ENCODE measurements around the gene SPATA20.

The SPATA20 gene

GRCh38 chr17:50560931-50561745 is 14.2 kb downstream of the SPATA20 start:
- DNase-seq = no peak

DNA sequence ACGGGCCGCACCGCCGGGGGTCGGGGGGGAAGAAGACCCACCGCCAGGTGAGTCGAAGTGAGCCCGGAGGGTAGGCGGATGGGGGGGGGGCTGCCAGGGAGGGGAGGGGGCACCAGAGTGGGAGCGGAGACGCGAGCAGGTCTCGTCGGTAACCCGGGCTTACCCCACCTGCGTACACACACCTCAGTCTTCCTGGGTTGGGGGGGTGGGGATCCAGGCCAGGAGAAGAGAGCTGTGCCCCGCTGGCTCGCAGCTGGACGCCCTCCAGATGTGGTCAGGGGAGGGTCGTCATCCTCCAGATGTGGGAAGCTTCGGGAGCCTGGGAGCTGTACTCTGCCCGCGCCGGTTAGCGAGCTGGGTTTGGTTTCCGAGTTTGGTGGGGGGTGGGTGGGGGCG is 14.8 kb downstream of the SPATA20 start:
- DNase-seq = no peak

DNA sequence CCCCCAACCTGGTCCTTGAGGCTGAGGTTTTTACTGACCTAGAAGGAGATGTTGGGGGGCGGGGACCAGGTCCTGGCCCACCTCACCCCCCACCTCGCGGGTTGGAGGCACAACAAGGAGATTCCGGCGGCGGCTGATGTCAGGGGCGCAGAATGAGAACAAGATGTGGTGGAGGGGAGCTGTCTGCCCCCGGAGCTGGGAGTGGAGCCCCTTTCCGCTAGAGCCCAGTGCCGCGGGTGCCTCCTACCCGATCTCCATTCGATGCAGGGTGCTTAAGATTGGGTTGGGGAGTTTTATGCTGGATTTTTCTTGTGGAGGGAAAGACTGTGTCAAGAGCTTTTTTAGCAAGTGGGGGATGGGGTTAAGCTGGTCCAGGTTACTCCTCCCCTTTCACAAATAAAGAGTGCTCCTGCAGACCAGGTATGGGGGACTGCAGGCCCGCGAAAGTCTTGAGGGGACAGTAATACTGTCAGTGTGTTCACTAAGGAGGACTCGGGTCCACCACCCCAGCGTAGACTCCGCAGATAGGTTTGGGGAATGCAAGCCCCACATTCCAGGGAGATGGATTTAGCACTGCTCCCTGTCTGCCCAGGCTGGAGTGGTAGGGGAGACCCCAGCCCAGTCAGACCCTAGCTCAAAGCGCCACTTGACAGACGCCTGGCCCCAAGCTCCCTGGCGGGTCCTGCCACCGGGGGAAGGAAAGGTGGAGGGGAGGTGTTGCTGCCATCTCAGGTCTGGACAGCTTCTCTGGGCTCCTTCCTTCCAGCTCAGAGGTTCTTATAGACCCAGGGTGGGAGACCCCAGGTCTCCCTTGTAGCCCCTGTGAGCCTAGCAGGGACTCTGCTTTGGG is 15.5 kb downstream of the SPATA20 start:
- DNase-seq = no peak

DNA sequence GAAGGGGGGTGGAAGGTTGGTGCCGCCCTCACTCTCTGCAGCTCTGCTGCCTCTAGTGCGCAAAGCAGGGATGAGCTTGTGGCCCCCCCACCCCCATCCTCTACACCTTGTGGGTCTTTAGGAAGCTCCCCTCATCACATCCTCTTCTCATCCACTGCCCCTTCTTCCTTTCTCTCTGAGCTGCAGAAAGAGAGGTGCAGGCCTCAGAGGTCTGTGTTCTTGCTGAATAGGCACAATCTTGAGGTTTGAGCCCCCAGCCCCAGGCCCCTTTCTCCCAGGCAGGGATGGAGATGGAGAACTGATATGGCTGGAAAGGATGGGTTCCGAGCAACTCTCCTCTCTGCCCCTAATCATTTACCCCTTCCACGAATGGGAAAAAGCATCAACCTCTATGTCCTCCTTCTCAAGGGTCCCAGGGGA is 16.1 kb downstream of the SPATA20 start:
- DNase-seq = no peak

- peak; percentile 95 for DNase-seq
Measured at GRCh38 chr17:50564916-50565315, 17.9 kb downstream of the SPATA20 start.

GRCh38 chr17:50565402-50566350 is 18.7 kb downstream of the SPATA20 start:
- peak; percentile 64 for DNase-seq

DNA sequence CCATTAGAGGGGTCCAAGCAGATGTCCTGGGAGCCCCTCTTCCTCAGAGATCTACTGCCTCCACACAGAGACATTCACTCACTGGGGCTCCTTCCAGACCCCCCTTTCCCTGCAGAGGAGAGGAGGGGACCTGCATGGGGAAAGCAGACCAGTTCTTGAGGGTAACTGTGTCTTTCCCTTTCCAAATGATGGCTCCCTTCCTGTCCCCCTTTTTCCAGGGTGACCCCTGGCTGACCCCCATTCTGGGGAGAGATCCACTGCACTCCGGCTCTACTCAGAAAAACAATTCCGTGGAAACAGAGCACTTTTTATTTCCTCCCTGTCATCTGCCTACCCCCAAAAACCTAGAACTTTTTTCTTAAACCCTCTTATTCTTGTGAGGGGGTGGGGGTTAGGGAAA is 19.9 kb downstream of the SPATA20 start:
- DNase-seq = no peak

- no peak for DNase-seq
Measured at GRCh38 chr17:50568659-50569058, 21.7 kb downstream of the SPATA20 start.

DNA sequence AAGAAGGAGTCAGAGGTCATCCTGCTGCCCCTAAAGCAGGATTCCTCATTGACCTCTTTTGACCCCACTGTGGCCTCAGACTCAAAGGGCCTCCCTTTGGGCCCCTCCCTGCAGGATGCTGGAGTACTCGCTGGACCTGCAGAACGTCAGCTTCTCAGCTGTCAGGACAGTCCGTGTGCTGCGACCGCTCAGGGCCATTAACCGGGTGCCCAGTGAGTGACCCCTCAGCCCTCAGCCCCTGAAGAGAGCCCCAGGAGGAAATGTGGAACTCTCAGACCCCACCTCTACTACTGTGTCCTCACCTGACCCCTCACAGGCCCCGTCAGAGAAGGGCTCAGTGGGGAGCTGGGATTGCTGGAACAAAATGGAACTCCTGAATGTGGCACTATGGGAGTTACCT is 22.6 kb downstream of the SPATA20 start:
- DNase-seq = no peak

GRCh38 chr17:50570032-50570431 is 23.1 kb downstream of the SPATA20 start:
- no peak for DNase-seq

DNA sequence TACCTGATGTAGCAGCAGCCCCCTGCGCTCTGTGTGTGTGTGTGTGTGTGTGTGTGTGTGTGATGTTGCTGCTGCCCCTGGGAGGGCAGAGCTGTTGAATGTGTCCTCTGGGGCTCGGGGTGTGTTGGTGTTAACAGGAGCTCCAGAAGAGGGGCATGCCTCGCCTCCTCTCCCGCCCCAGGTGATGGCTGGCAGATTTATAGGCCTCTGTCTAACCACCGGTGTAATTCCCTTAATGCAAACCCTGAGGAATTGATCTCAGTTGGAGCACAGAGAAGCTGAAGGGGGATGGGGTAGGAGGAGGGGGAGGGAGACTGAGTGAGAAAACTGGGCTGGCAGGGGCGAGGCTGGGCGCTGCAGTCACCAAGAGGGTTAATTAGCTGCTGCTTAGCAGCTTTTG is 23.6 kb downstream of the SPATA20 start:
- DNase-seq = no peak

DNA sequence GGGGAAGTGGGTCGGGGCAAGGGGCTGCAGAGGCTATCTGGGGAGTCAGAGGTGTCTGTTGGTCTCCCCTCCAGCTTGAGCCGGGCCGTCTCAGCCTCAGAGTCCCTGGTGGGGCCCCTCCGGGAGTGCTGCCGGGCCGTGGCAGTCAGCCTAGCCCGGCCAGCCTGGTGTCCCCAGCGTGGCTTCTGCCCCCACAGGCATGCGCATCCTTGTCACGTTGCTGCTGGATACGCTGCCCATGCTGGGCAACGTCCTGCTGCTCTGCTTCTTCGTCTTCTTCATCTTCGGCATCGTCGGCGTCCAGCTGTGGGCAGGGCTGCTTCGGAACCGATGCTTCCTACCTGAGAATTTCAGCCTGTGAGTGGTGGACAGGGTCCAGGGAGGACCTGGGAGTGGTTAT is 24.7 kb downstream of the SPATA20 start:
- no peak for DNase-seq

- no peak for DNase-seq
Measured at GRCh38 chr17:50572541-50572940, 25.6 kb downstream of the SPATA20 start.

- no peak for DNase-seq
Measured at GRCh38 chr17:50573866-50574611, 27.1 kb downstream of the SPATA20 start.

DNA sequence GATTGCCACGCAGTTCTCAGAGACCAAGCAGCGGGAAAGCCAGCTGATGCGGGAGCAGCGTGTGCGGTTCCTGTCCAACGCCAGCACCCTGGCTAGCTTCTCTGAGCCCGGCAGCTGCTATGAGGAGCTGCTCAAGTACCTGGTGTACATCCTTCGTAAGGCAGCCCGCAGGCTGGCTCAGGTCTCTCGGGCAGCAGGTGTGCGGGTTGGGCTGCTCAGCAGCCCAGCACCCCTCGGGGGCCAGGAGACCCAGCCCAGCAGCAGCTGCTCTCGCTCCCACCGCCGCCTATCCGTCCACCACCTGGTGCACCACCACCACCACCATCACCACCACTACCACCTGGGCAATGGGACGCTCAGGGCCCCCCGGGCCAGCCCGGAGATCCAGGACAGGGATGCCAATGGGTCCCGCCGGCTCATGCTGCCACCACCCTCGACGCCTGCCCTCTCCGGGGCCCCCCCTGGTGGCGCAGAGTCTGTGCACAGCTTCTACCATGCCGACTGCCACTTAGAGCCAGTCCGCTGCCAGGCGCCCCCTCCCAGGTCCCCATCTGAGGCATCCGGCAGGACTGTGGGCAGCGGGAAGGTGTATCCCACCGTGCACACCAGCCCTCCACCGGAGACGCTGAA is 28.7 kb downstream of the SPATA20 start:
- no peak for DNase-seq

DNA sequence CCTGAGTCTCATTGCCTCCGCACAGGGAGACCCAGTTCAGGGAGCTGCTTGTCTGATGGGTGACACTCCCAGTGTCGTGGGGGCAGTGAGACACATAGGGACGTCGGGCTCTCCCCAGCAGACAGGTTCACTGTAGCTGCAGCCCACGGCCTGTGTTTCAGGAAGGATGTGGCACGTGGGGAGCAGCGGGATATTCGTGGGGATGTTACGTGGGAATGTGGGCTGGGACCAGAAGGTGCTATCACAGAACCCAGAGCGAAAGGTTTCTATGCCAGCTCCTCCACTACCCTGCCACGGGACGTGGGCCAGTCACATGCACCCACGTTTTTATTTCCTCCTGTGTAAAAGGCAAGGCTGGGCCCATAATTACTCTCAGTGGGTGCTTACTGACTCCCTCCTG is 29.9 kb downstream of the SPATA20 start:
- no peak for DNase-seq

DNA sequence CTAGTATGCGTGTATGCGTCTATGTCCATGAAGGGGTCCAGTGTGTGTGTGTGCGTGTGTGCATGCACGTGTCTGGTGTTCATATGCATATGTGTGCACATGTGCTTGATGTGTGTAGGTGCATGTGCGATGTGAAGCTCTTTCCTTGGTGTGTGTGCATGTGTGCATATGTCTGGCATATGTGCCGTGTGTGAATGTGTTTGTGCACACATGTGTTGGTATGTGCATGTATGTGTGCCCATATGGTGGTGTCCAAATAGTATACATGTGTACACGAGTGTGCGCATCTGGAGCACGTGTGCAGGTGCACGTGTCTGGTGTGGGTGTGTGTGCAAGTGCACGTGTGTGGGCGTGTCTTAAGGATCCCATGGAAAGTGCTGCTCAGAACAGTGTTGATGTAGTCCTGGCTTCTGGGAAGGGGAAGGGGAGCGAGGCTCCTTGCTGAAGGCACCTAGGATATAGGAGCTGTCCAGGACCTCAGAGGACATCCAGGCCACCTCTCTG is 30.5 kb downstream of the SPATA20 start:
- DNase-seq = no peak

DNA sequence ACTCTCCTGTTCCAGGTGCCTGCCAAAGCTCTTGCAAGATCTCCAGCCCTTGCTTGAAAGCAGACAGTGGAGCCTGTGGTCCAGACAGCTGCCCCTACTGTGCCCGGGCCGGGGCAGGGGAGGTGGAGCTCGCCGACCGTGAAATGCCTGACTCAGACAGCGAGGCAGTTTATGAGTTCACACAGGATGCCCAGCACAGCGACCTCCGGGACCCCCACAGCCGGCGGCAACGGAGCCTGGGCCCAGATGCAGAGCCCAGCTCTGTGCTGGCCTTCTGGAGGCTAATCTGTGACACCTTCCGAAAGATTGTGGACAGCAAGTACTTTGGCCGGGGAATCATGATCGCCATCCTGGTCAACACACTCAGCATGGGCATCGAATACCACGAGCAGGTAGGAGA is 31.2 kb downstream of the SPATA20 start:
- DNase-seq = no peak

- no peak for DNase-seq
Measured at GRCh38 chr17:50579399-50579798, 32.4 kb downstream of the SPATA20 start.

GRCh38 chr17:50580646-50581045 is 33.7 kb downstream of the SPATA20 start:
- DNase-seq = no peak

- DNase-seq = no peak
Measured at GRCh38 chr17:50581316-50581715, 34.3 kb downstream of the SPATA20 start.

DNA sequence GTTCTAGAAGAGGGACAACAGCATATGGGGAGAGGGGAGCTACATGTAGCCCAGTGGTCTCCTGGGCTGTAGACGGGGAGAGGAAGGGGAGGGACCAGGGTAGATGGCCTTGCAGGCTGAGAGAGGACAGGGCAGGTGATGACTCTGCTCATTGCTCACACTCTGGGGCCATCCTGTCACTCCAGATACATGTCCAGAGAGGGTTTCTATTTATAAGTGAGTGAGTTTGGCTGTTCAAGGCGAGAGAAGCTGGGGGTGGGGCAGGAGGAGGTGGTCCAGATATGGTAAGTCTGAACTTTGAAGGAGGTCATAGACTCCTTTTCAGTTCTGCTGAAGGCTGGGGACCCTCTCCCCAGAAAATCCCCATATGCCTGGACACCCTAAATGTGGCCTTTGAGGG is 35.8 kb downstream of the SPATA20 start:
- no peak for DNase-seq
